Left lobe of liver (tissue), 2 donors: ENCODE data around the gene ZNF549. TPM values are rescaled to one million over a fixed set of nuclear protein-coding genes. Genes with fewer than 3 reads are reported as not detected.
"Not testable (repeated sequence)": the region's sequence is repeated elsewhere in the genome, so short reads cannot be mapped to it uniquely, and the experiment has no call there.

Experiments used
- ATAC-seq: fragments of 200-7000 bp; cut with Tn5 transposase; one replicate; pipeline ENCODE4 v1.9.1; 2020; ENCODE audit warnings: mild to moderate bottlenecking, moderate library complexity
- DNase-seq: peaks from one replicate; pipeline ENCODE4 v3.0.0-alpha.2; 2020; ENCODE audit warnings: low spot score
- total RNA-seq: library from RNA; stranded (reverse); gene quantifications from one replicate; pipeline ENCODE4 v1.2.1, GENCODE V29; 2021
- donor health status: DM: no; HTN: no; CAD: no; lungs with moderate emphysema.
- donor health status: DM: no; HTN: yes; CAD: no.

Gene ZNF549
- 1.0 TPM for total RNA-seq

- ATAC-seq (peak; percentile 99), DNase-seq (peak; percentile 88)
Observed at GRCh38 chr19:57527136-57527881, at the start of gene ZNF549. Gene ZNF549 (plus strand): TSS chr19:57527356. CDS start chr19:57527574, 218 bp downstream.

- ATAC-seq (peak; percentile 100), DNase-seq (peak; percentile 93)
Observed at GRCh38 chr19:57487477-57488298, 39.5 kb upstream of the ZNF549 start, which contains the start of gene ZNF419. Gene ZNF419 (plus strand): TSS chr19:57487750. CDS start chr19:57487951, 201 bp downstream.

GRCh38 chr19:57488299-57488644 is 38.9 kb upstream of the ZNF549 start:
- not testable (repeated sequence) for DNase-seq, ATAC-seq

GRCh38 chr19:57499332-57499679 is 27.9 kb upstream of the ZNF549 start:
- not testable (repeated sequence) for ATAC-seq

GRCh38 chr19:57499680-57500395 is 27.3 kb upstream of the ZNF549 start, which contains the start of gene ZNF773:
Gene ZNF773 (plus strand): TSS chr19:57499938. CDS start chr19:57500081, 143 bp downstream.
- DNase-seq: peak; percentile 93
- peak; percentile 100 for ATAC-seq

More at GRCh38 chr19:57499332-57499679, 27.9 kb upstream of the ZNF549 start:
- not testable (repeated sequence) for DNase-seq

GRCh38 chr19:57500400-57500799 is 26.8 kb upstream of the ZNF549 start:
- peak; percentile 22 for ATAC-seq
- not testable (repeated sequence) for DNase-seq

GRCh38 chr19:57506163-57506562 is 21.0 kb upstream of the ZNF549 start:
- DNase-seq (no peak), ATAC-seq (no peak)

GRCh38 chr19:57511484-57511883 is 15.7 kb upstream of the ZNF549 start:
- DNase-seq: no peak

GRCh38 chr19:57512845-57513244 is 14.3 kb upstream of the ZNF549 start:
- ATAC-seq: no peak
- DNase-seq: no peak

More at GRCh38 chr19:57511484-57511883, 15.7 kb upstream of the ZNF549 start:
- ATAC-seq: no peak

GRCh38 chr19:57515255-57515654 is 11.9 kb upstream of the ZNF549 start:
- no peak for DNase-seq
- no peak for ATAC-seq

- not testable (repeated sequence) for ATAC-seq, DNase-seq
Observed at GRCh38 chr19:57518021-57518420, 9.1 kb upstream of the ZNF549 start.

GRCh38 chr19:57537953-57538547 is 10.9 kb downstream of the ZNF549 start:
- ATAC-seq (no peak), DNase-seq (no peak)

- ATAC-seq: no peak
- DNase-seq: no peak
Observed at GRCh38 chr19:57546513-57546912, 19.4 kb downstream of the ZNF549 start.

- DNase-seq (no peak), ATAC-seq (no peak)
Observed at GRCh38 chr19:57552432-57552831, 25.3 kb downstream of the ZNF549 start.

- DNase-seq: no peak
- ATAC-seq: no peak
Observed at GRCh38 chr19:57557659-57558058, 30.5 kb downstream of the ZNF549 start.

- DNase-seq (no peak), ATAC-seq (no peak)
Observed at GRCh38 chr19:57558525-57558924, 31.4 kb downstream of the ZNF549 start.

GRCh38 chr19:57559008-57559403 is 31.9 kb downstream of the ZNF549 start:
- peak; percentile 8 for ATAC-seq
- DNase-seq: no peak

GRCh38 chr19:57559404-57560025 is 32.4 kb downstream of the ZNF549 start, which contains the start of gene ZNF550:
Gene ZNF550 (minus strand): TSS chr19:57559863. CDS start chr19:57559682, 181 bp downstream.
- peak; percentile 100 for ATAC-seq
- DNase-seq: peak; percentile 90

- peak; percentile 26 for ATAC-seq
- DNase-seq: peak; percentile 46
Observed at GRCh38 chr19:57560049-57560491, 32.9 kb downstream of the ZNF549 start.

GRCh38 chr19:57563547-57563946 is 36.4 kb downstream of the ZNF549 start:
- ATAC-seq (no peak), DNase-seq (no peak)
